Measurements from ENCODE around the gene KRTAP2-2.
"Not testable (repeated sequence)": the region's sequence is repeated elsewhere in the genome, so short reads cannot be mapped to it uniquely, and the experiment has no call there.

KRTAP2-2 gene

GRCh38 chr17:41055130-41055529, at the start of gene KRTAP2-2:
Gene KRTAP2-2 (minus strand): TSS chr17:41055230. CDS start chr17:41055211, 19 bp downstream.
- not testable (repeated sequence) for DNase-seq

GRCh38 chr17:41104386-41105038, 49.5 kb upstream of the KRTAP2-2 start:
- DNase-seq, result not testable (repeated sequence)

GRCh38 chr17:41103896-41104295, 48.9 kb upstream of the KRTAP2-2 start:
- no peak for DNase-seq

- no peak for DNase-seq
Observed at GRCh38 chr17:41101586-41102259, 46.7 kb upstream of the KRTAP2-2 start, which contains the start of gene KRTAP4-16. Gene KRTAP4-16 (minus strand): TSS chr17:41102209. CDS start chr17:41102209, 0 bp downstream.

- DNase-seq, result not testable (repeated sequence)
Observed at GRCh38 chr17:41099682-41100480, 44.9 kb upstream of the KRTAP2-2 start.

- DNase-seq, result no peak
Observed at GRCh38 chr17:41098481-41098880, 43.5 kb upstream of the KRTAP2-2 start.

- DNase-seq, result no peak
Observed at GRCh38 chr17:41098042-41098441, 43.0 kb upstream of the KRTAP2-2 start, which contains the start of gene KRTAP4-8. Gene KRTAP4-8 (minus strand): TSS chr17:41098142. CDS start chr17:41098084, 58 bp downstream.

- DNase-seq, result no peak
Observed at GRCh38 chr17:41096055-41096454, 41.0 kb upstream of the KRTAP2-2 start.

GRCh38 chr17:41088760-41089352, 33.8 kb upstream of the KRTAP2-2 start:
- DNase-seq, result not testable (repeated sequence)

- not testable (repeated sequence) for DNase-seq
Observed at GRCh38 chr17:41084100-41084856, 29.2 kb upstream of the KRTAP2-2 start, which contains the start of gene KRTAP4-7. Gene KRTAP4-7 (plus strand): TSS chr17:41084150. CDS start chr17:41084207, 57 bp downstream.

GRCh38 chr17:41083427-41083826, 28.4 kb upstream of the KRTAP2-2 start:
- not testable (repeated sequence) for DNase-seq

GRCh38 chr17:41082626-41083025, 27.6 kb upstream of the KRTAP2-2 start:
- no peak for DNase-seq

- no peak for DNase-seq
Observed at GRCh38 chr17:41076788-41077187, 21.8 kb upstream of the KRTAP2-2 start.

GRCh38 chr17:41073676-41074075, 18.6 kb upstream of the KRTAP2-2 start:
- no peak for DNase-seq

- DNase-seq, result no peak
Observed at GRCh38 chr17:41071606-41072360, 16.8 kb upstream of the KRTAP2-2 start.

- DNase-seq, result no peak
Observed at GRCh38 chr17:41069031-41069430, 14.0 kb upstream of the KRTAP2-2 start.

- DNase-seq, result no peak
Observed at GRCh38 chr17:41067281-41067680, 12.3 kb upstream of the KRTAP2-2 start.

GRCh38 chr17:41065829-41066624, 11.0 kb upstream of the KRTAP2-2 start, which contains the start of gene KRTAP2-4:
Gene KRTAP2-4 (minus strand): TSS chr17:41065879. CDS start chr17:41065845, 34 bp downstream.
- DNase-seq, result peak; percentile 5

GRCh38 chr17:41065016-41065689, 10.1 kb upstream of the KRTAP2-2 start:
- DNase-seq, result not testable (repeated sequence)

- DNase-seq, result no peak
Observed at GRCh38 chr17:41064301-41064700, 9.3 kb upstream of the KRTAP2-2 start.
